Mesenchymal stem cell (in vitro differentiated cells and primary cell): Measurements from ENCODE around the gene SH3RF1.
A peak's percentile ranks its signal among the peaks of the same experiment; 100 is the strongest.

Experiments used
- DNase-seq: peaks from one replicate; pipeline ENCODE4 v3.0.0-alpha.2; 2013
- H2AFZ ChIP-seq: one replicate; pipeline ENCODE4 v1.6.1; 2013; ENCODE audit warnings: low read depth, mild to moderate bottlenecking, control low read depth, inconsistent platforms, low read length, moderate library complexity
- H2AK5ac ChIP-seq: 2 replicates; pipeline ENCODE4 v1.6.1; 2013; ENCODE audit warnings: low read length, moderate library complexity, mild to moderate bottlenecking, inconsistent platforms; ENCODE audit not compliant: severe bottlenecking
- H2BK120ac ChIP-seq: one replicate; pipeline ENCODE4 v1.6.1; 2013; ENCODE audit warnings: low read depth, mild to moderate bottlenecking, inconsistent platforms, low read length, moderate library complexity
- H2BK12ac ChIP-seq, 2 experiments: one replicate each; pipeline ENCODE4 v1.6.1; 2013; ENCODE audit warnings: inconsistent platforms in 2 of 2, low read length in 2 of 2, mild to moderate bottlenecking in 2 of 2, moderate library complexity in 2 of 2, control low read depth in 1 of 2
- H2BK15ac ChIP-seq: one replicate; pipeline ENCODE4 v1.6.1; 2013; ENCODE audit warnings: mild to moderate bottlenecking, low read depth, inconsistent platforms; ENCODE audit not compliant: poor library complexity, severe bottlenecking
- H2BK5ac ChIP-seq: 2 replicates; pipeline ENCODE4 v1.6.1; 2013; ENCODE audit warnings: low read depth, mild to moderate bottlenecking, low read length, control low read depth, inconsistent platforms; ENCODE audit not compliant: poor library complexity, severe bottlenecking
- H3K14ac ChIP-seq, 2 experiments: one replicate each; pipeline ENCODE4 v1.6.1; 2013; ENCODE audit warnings: inconsistent platforms in 2 of 2, low read length in 2 of 2, control low read depth in 1 of 2, mild to moderate bottlenecking in 1 of 2, moderate library complexity in 1 of 2
- H3K18ac ChIP-seq, 2 experiments: one replicate each; pipeline ENCODE4 v1.6.1; 2013; ENCODE audit warnings: inconsistent platforms in 2 of 2, low read length in 2 of 2, control low read depth in 1 of 2, low read depth in 1 of 2, mild to moderate bottlenecking in 1 of 2
- H3K23ac ChIP-seq, 2 experiments: one replicate each; pipeline ENCODE4 v1.6.1; 2013; ENCODE audit warnings: inconsistent platforms in 2 of 2, low read length in 2 of 2, mild to moderate bottlenecking in 2 of 2, moderate library complexity in 2 of 2, control low read depth in 1 of 2
- H3K27ac ChIP-seq: 2 replicates; pipeline ENCODE4 v1.5.1; 2013; ENCODE audit warnings: mild to moderate bottlenecking, moderate library complexity, low read length, control low read depth, inconsistent platforms; ENCODE audit not compliant: poor library complexity, severe bottlenecking
- H3K27me3 ChIP-seq, 2 experiments: 2 replicates each; pipeline versions ENCODE4 v1.6.1 to v1.7.0; 2013; ENCODE audit warnings: low read length in 2 of 2, mild to moderate bottlenecking in 2 of 2, moderate library complexity in 2 of 2, control low read depth in 1 of 2, inconsistent platforms in 1 of 2; ENCODE audit not compliant: control insufficient read depth in 1 of 2, insufficient read depth in 1 of 2
- H3K36me3 ChIP-seq, 2 experiments: 2 replicates each; pipeline versions ENCODE4 v1.6.1 to v1.7.0; 2013; ENCODE audit warnings: low read length in 2 of 2, control low read depth in 1 of 2, inconsistent platforms in 1 of 2, low read depth in 1 of 2, mild to moderate bottlenecking in 1 of 2; ENCODE audit not compliant: insufficient read depth in 2 of 2, control insufficient read depth in 1 of 2
- H3K4ac ChIP-seq, 2 experiments: one replicate each; pipeline ENCODE4 v1.6.1; 2013; ENCODE audit warnings: inconsistent platforms in 2 of 2, low read length in 2 of 2, mild to moderate bottlenecking in 2 of 2, moderate library complexity in 2 of 2, control low read depth in 1 of 2, low read depth in 1 of 2
- H3K4me1 ChIP-seq: 2 replicates; pipeline ENCODE4 v1.6.1; 2013; ENCODE audit warnings: low read depth, low read length, control low read depth; ENCODE audit not compliant: control insufficient read depth, insufficient read depth
- H3K4me2 ChIP-seq: 2 replicates; pipeline ENCODE4 v1.6.1; 2013; ENCODE audit warnings: low read length, mild to moderate bottlenecking, inconsistent platforms; ENCODE audit not compliant: poor library complexity, severe bottlenecking
- H3K4me3 ChIP-seq, 2 experiments: 2 replicates each; pipeline versions ENCODE4 v1.5.1 to v1.7.0; 2013; ENCODE audit warnings: low read length in 2 of 2, mild to moderate bottlenecking in 2 of 2, control low read depth in 1 of 2, low read depth in 1 of 2; ENCODE audit not compliant: insufficient read depth in 1 of 2
- H3K79me1 ChIP-seq: replicated peaks from 2 replicates; pipeline ENCODE4 v1.6.1; 2013; ENCODE audit warnings: mild to moderate bottlenecking, control low read depth, low read length, inconsistent platforms; ENCODE audit not compliant: poor library complexity, severe bottlenecking
- H3K9ac ChIP-seq: 2 replicates; pipeline ENCODE4 v1.7.0; 2013; ENCODE audit warnings: mild to moderate bottlenecking, low read length, moderate library complexity
- H3K9me3 ChIP-seq: 2 replicates; pipeline ENCODE4 v1.7.0; 2013; ENCODE audit warnings: mild to moderate bottlenecking, low read length; ENCODE audit not compliant: control insufficient read depth
- H4K8ac ChIP-seq: one replicate; pipeline ENCODE4 v1.6.1; 2013; ENCODE audit warnings: inconsistent platforms, mild to moderate bottlenecking, low read length, moderate library complexity
- H4K91ac ChIP-seq: one replicate; pipeline ENCODE4 v1.6.1; 2013; ENCODE audit warnings: mild to moderate bottlenecking, low read length, inconsistent platforms
- WGBS: methylation state at CpG from one replicate; pipeline ENCODE4 v1.1.7; 2013; ENCODE audit warnings: mixed read lengths; 5-methylcytosine and 5-hydroxymethylcytosine counted together

Gene SH3RF1

GRCh38 chr4:169201222-169202144, 69.3 kb downstream of the SH3RF1 start:
- Histone ChIP-seq H2AFZ (no peak overlapping the region), H3K4me1 (peaks cover 1% of the 10 kb centered on the region), H2BK120ac (no peak overlapping the region), H3K79me1 (peaks cover 7% of the 10 kb centered on the region), H3K4me3 (peak overlapping the region in 1 of 2 experiments; percentile 7), H4K8ac (no peak overlapping the region), H2BK12ac (no peak overlapping the region), H3K27ac (peak overlapping the region; percentile 92), H3K18ac (peak overlapping the region in 1 of 2 experiments; percentile 24), H3K9ac (peak overlapping the region; percentile 87), H2BK15ac (no peak overlapping the region), H3K14ac (no peak overlapping the region), H3K36me3 (peaks cover 0 to 7% of the 10 kb centered on the region in 2 experiments), H3K4ac (peak overlapping the region in 1 of 2 experiments; percentile 69), H3K27me3 (no peaks in the 10 kb centered on the region), H3K9me3 (no peaks in the 10 kb centered on the region), H3K4me2 (peak overlapping the region; percentile 50), H3K23ac (no peak overlapping the region), H2BK5ac (peak overlapping the region; percentile 31), H4K91ac (no peak overlapping the region), H2AK5ac (peak overlapping the region; percentile 73)
- peak; percentile 32 for DNase-seq
- 74% methylated on average over 2 of the region's 5 CpGs for WGBS

GRCh38 chr4:169200361-169201030, 70.3 kb downstream of the SH3RF1 start:
- peak overlapping the region; percentile 87 for H3K9ac ChIP-seq
- H2BK12ac ChIP-seq = no peak overlapping the region
- H2AK5ac ChIP-seq = no peak overlapping the region
- H2BK120ac ChIP-seq = no peak overlapping the region
- H3K4me3 ChIP-seq = no peak overlapping the region
- H3K79me1 ChIP-seq = peaks cover 7% of the 10 kb centered on the region
- no peak overlapping the region for H3K27ac ChIP-seq
- H3K36me3 ChIP-seq = peaks cover 0 to 7% of the 10 kb centered on the region in 2 experiments
- H2AFZ ChIP-seq = no peak overlapping the region
- no peak overlapping the region for H3K23ac ChIP-seq
- no peak overlapping the region for H3K18ac ChIP-seq
- H2BK15ac ChIP-seq = no peak overlapping the region
- no peak overlapping the region for H3K4me2 ChIP-seq
- no peak overlapping the region for H2BK5ac ChIP-seq
- no peaks in the 10 kb centered on the region for H3K27me3 ChIP-seq
- H3K9me3 ChIP-seq = no peaks in the 10 kb centered on the region
- no peak overlapping the region for H4K8ac ChIP-seq
- H3K14ac ChIP-seq = no peak overlapping the region
- no peak overlapping the region for H4K91ac ChIP-seq
- WGBS = no CpG with 5 or more reads among the region's 4 CpGs
- peak; percentile 33 for DNase-seq
- peaks cover 1% of the 10 kb centered on the region for H3K4me1 ChIP-seq
- H3K4ac ChIP-seq = no peak overlapping the region

- peaks cover 5% of the 10 kb centered on the region for H3K79me1 ChIP-seq
- no peak overlapping the region for H2AK5ac ChIP-seq
- H3K36me3 ChIP-seq = peaks cover 0 to 7% of the 10 kb centered on the region in 2 experiments
- H3K23ac ChIP-seq = no peak overlapping the region
- H3K18ac ChIP-seq = no peak overlapping the region
- H2BK5ac ChIP-seq = no peak overlapping the region
- no peak overlapping the region for H2BK12ac ChIP-seq
- no peak overlapping the region for H3K4me3 ChIP-seq
- no peak overlapping the region for H2BK120ac ChIP-seq
- no peak overlapping the region for H4K8ac ChIP-seq
- 81% methylated on average over 3 of the region's 3 CpGs for WGBS
- no peak overlapping the region for H3K9ac ChIP-seq
- no peak overlapping the region for H2AFZ ChIP-seq
- no peak overlapping the region for H3K4me2 ChIP-seq
- no peak for DNase-seq
- no peak overlapping the region for H3K4ac ChIP-seq
- peaks cover 1% of the 10 kb centered on the region for H3K4me1 ChIP-seq
- no peaks in the 10 kb centered on the region for H3K27me3 ChIP-seq
- no peak overlapping the region for H4K91ac ChIP-seq
- no peak overlapping the region for H2BK15ac ChIP-seq
- no peaks in the 10 kb centered on the region for H3K9me3 ChIP-seq
- H3K27ac ChIP-seq = no peak overlapping the region
- no peak overlapping the region for H3K14ac ChIP-seq
These were observed 71.6 kb downstream of the SH3RF1 start for GRCh38 chr4:169199184-169199583.

- no peak overlapping the region for H3K18ac ChIP-seq
- no peak overlapping the region for H4K91ac ChIP-seq
- no peak overlapping the region for H4K8ac ChIP-seq
- H3K14ac ChIP-seq = no peak overlapping the region
- no peaks in the 10 kb centered on the region for H3K9me3 ChIP-seq
- H2BK5ac ChIP-seq = no peak overlapping the region
- H3K79me1 ChIP-seq = peaks cover 5% of the 10 kb centered on the region
- H2BK15ac ChIP-seq = no peak overlapping the region
- no peak overlapping the region for H3K27ac ChIP-seq
- H3K4ac ChIP-seq = no peak overlapping the region
- no peaks in the 10 kb centered on the region for H3K27me3 ChIP-seq
- no peak overlapping the region for H3K4me3 ChIP-seq
- H3K36me3 ChIP-seq = peaks cover 0 to 7% of the 10 kb centered on the region in 2 experiments
- no peak overlapping the region for H2AFZ ChIP-seq
- H3K23ac ChIP-seq = no peak overlapping the region
- peaks cover 1% of the 10 kb centered on the region for H3K4me1 ChIP-seq
- H2BK120ac ChIP-seq = no peak overlapping the region
- H3K4me2 ChIP-seq = no peak overlapping the region
- no peak overlapping the region for H2AK5ac ChIP-seq
- DNase-seq = no peak
- H2BK12ac ChIP-seq = no peak overlapping the region
- no peak overlapping the region for H3K9ac ChIP-seq
These were observed 72.6 kb downstream of the SH3RF1 start for GRCh38 chr4:169198167-169198566.
